PC-3 (cell line): ENCODE data around the gene OSBPL6. TPM values are rescaled to one million over a fixed set of nuclear protein-coding genes. Genes with fewer than 3 reads are reported as not detected.

Source experiments
- ATAC-seq: fragments of 200-7000 bp; cut with Tn5 transposase; 2 replicates; pipeline ENCODE4 v1.9.1; 2020; ENCODE audit warnings: mild to moderate bottlenecking, moderate library complexity
- BruUV-seq: library from RNA; stranded (reverse); fragments of 400-500 nt; replicated peaks from 2 replicates; lab custom pipeline; 2021; lab: Mats Ljungman, UMichigan
- CTCF ChIA-PET: fragments of 300-600 bp; sonication (Branson Sonifier 250); formaldehyde crosslinking; loops from one replicate; lab custom pipeline; 2022; ENCODE audit warnings: antibody characterized with exemption; lab: Charles Lee
- POLR2A ChIA-PET: fragments of 300-600 bp; sonication (Branson Sonifier 250); formaldehyde crosslinking; loops from one replicate; lab custom pipeline; 2022; ENCODE audit warnings: antibody characterized with exemption; ENCODE audit not compliant: unreplicated experiment; lab: Charles Lee
- DNase-seq: peaks from one replicate; pipeline ENCODE4 v3.0.0-alpha.2; 2015
- H2AFZ ChIP-seq: fragments of 300-600 bp; sonication (generic); 2 replicates; pipeline ENCODE4 v1.6.0; 2016; ENCODE audit warnings: antibody characterized with exemption, low read length
- H3F3A ChIP-seq: fragments of 300-600 bp; sonication (generic); one replicate; pipeline ENCODE4 v1.6.0; 2017; ENCODE audit warnings: antibody characterized with exemption, low read length, control low read depth, mild to moderate bottlenecking; ENCODE audit not compliant: unreplicated experiment
- H3K27ac ChIP-seq: fragments of 300-600 bp; sonication (generic); 2 replicates; pipeline ENCODE4 v1.5.1; 2016; ENCODE audit warnings: mild to moderate bottlenecking, low read length
- H3K27me3 ChIP-seq: fragments of 300-600 bp; sonication (generic); 2 replicates; pipeline ENCODE4 v1.6.1; 2016; ENCODE audit warnings: low read length, mixed read lengths
- H3K36me3 ChIP-seq: fragments of 300-600 bp; sonication (generic); 2 replicates; pipeline ENCODE4 v1.6.1; 2016; ENCODE audit warnings: low read depth, mixed run types, low read length, mixed read lengths
- H3K4me1 ChIP-seq: fragments of 300-600 bp; sonication (generic); 2 replicates; pipeline ENCODE4 v1.5.1; 2016; ENCODE audit warnings: low read length; ENCODE audit not compliant: insufficient read depth
- H3K4me2 ChIP-seq: fragments of 300-600 bp; sonication (generic); 2 replicates; pipeline ENCODE4 v1.6.0; 2016; ENCODE audit warnings: low read length
- H3K4me3 ChIP-seq: fragments of 300-600 bp; sonication (generic); 2 replicates; pipeline ENCODE4 v1.5.1; 2016; ENCODE audit warnings: mild to moderate bottlenecking, low read length, mixed read lengths
- H3K79me2 ChIP-seq: fragments of 300-600 bp; sonication (generic); 2 replicates; pipeline ENCODE4 v1.6.1; 2017; ENCODE audit warnings: low read length, mixed read lengths
- H3K9ac ChIP-seq: fragments of 300-600 bp; sonication (generic); 2 replicates; pipeline ENCODE4 v1.6.0; 2016; ENCODE audit warnings: mild to moderate bottlenecking, low read length
- H3K9me2 ChIP-seq: fragments of 300-600 bp; sonication (generic); replicated peaks from 2 replicates; pipeline ENCODE4 v1.6.1; 2016; ENCODE audit warnings: mixed run types, low read length, mixed read lengths
- H3K9me3 ChIP-seq: fragments of 300-600 bp; sonication (generic); 2 replicates; pipeline ENCODE4 v1.6.1; 2016; ENCODE audit warnings: low read length, mixed read lengths
- H4K20me1 ChIP-seq: fragments of 300-600 bp; sonication (generic); 2 replicates; pipeline ENCODE4 v1.6.1; 2016; ENCODE audit warnings: low read length, mixed read lengths
- EZH2 ChIP-seq: fragments of 300-600 bp; sonication (generic); IDR thresholded peaks from one replicate; pipeline ENCODE4 v1.6.1; 2017; ENCODE audit warnings: antibody characterized with exemption, mild to moderate bottlenecking, low read length; ENCODE audit not compliant: unreplicated experiment
- EZH2phosphoT487 ChIP-seq: fragments of 300-600 bp; sonication (generic); IDR thresholded peaks from 2 replicates; pipeline ENCODE4 v1.6.1; 2018; ENCODE audit warnings: mild to moderate bottlenecking, antibody characterized with exemption, low read length, borderline replicate concordance
- intact Hi-C: fragments of 100-400 bp; cut with micrococcal nuclease; formaldehyde crosslinking; loops from 2 replicates; pipeline ENCODE4 v1.9.0; 2023
- total RNA-seq: library from RNA; depleted of rRNA; stranded (reverse); fragments of >200 nt; gene quantifications from 2 replicates; pipeline ENCODE4 v1.2.3, GENCODE V29; 2014
- TF ChIP-seq, protein P1 (sequence below): fragments of 300-600 bp; sonication (generic); conservative IDR thresholded peaks from 2 replicates; pipeline ENCODE4 v1.5.1; 2017; ENCODE audit warnings: antibody characterized with exemption, low read depth, mild to moderate bottlenecking, low read length

The OSBPL6 gene
- total RNA-seq, 1 experiment from 2014 or later = 4.0 TPM

DNA sequence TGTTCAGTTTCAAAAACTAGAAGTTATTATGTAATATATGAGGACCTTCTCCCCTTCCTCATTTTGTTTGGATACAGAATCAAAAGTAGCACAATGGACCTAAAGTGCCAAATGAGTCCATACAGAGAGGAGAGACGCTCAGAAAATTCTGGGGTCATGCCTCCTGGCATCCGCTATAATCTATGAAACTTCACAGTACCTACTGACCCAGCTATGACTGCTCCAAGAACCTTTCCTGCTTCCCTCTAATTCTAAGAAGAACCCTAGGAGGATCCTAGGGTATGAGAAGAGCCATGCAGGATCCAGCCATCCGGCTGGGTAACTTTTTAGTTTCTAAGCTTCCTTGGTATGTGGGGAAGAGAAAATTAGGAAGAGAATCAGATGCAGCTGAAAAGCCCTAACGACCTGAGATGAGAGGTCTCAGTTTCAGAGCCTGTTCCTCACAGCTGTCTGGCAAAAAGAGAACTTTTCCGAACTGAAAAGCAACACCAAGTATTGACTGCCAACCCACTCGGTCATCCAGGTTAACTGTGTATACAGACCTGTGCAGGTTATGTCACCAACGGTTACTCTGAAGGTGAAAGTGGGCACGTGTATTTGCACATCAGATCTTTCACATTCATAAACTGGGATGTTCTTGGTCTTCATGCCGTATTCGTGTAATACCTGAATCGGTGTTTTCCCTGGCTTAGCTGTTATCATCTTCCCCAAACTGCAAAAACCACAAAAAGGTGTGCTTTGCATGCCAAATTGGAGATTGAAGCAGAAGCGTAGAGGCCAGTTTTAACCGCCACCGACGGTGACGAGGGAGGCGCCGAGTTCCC, 255.6 kb downstream of the OSBPL6 start:
- Histone ChIP-seq H3K27ac (peak overlapping the region; percentile 85), H3K36me3 (peaks cover 16% of the 10 kb centered on the region), H3K9ac (peak overlapping the region; percentile 97), H3F3A (no peaks in the 10 kb centered on the region), H2AFZ (peak overlapping the region; percentile 94), H3K9me2 (no peaks in the 10 kb centered on the region), H3K4me3 (peak overlapping the region; percentile 93), H3K79me2 (peaks cover 32% of the 10 kb centered on the region), H3K4me1 (peaks cover 19% of the 10 kb centered on the region), H3K9me3 (no peaks in the 10 kb centered on the region), H3K27me3 (no peaks in the 10 kb centered on the region), H3K4me2 (peak overlapping the region; percentile 84), H4K20me1 (peaks cover 16% of the 10 kb centered on the region; the same call in 1 of the 2 replicates)
- ChIA-PET POLR2A (interaction anchor here (0.6 kb wide), 1 partner anchor 61 kb away, joined by 3 read pairs; no protein-coding TSS in a partner anchor), CTCF (interaction anchor here (1.1 kb wide), 1 partner anchor 36 kb away, joined by 3 read pairs; no protein-coding TSS in a partner anchor)
- TF ChIP-seq, protein P1, sequence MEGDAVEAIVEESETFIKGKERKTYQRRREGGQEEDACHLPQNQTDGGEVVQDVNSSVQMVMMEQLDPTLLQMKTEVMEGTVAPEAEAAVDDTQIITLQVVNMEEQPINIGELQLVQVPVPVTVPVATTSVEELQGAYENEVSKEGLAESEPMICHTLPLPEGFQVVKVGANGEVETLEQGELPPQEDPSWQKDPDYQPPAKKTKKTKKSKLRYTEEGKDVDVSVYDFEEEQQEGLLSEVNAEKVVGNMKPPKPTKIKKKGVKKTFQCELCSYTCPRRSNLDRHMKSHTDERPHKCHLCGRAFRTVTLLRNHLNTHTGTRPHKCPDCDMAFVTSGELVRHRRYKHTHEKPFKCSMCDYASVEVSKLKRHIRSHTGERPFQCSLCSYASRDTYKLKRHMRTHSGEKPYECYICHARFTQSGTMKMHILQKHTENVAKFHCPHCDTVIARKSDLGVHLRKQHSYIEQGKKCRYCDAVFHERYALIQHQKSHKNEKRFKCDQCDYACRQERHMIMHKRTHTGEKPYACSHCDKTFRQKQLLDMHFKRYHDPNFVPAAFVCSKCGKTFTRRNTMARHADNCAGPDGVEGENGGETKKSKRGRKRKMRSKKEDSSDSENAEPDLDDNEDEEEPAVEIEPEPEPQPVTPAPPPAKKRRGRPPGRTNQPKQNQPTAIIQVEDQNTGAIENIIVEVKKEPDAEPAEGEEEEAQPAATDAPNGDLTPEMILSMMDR = no peak
- TF ChIP-seq EZH2 (no peak), EZH2phosphoT487 (no peak)
- intact Hi-C loops = no loop called here
- ATAC-seq (no peak), DNase-seq (no peak)
- TSS peak; percentile 58 for BruUV-seq

DNA sequence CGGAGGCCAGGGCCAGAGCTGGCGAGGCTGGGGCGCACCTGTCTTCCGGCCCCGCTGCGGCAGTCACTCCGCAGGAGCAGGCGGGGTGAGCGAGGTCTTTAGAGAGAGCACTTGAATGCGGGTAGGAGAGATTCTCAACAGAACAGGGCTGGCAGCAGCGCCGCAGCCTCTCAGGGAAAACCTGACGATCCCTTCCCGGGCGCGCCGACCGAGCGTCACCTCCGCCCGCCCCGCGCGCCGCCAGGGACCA, 256.1 kb downstream of the OSBPL6 start:
- Histone ChIP-seq H3K9me2 (no peaks in the 10 kb centered on the region), H3F3A (no peaks in the 10 kb centered on the region), H3K9me3 (no peaks in the 10 kb centered on the region), H3K4me2 (peak overlapping the region; percentile 84), H3K36me3 (peaks cover 12% of the 10 kb centered on the region), H4K20me1 (peaks cover 16% of the 10 kb centered on the region; the same call in 1 of the 2 replicates), H3K79me2 (peaks cover 32% of the 10 kb centered on the region), H3K9ac (peak overlapping the region; percentile 97), H2AFZ (peak overlapping the region; percentile 94), H3K4me3 (peak overlapping the region; percentile 93), H3K27me3 (no peaks in the 10 kb centered on the region), H3K4me1 (peaks cover 19% of the 10 kb centered on the region), H3K27ac (peak overlapping the region; percentile 85)
- CTCF ChIA-PET = interaction anchor here (1.1 kb wide), 1 partner anchor 37 kb away, joined by 3 read pairs; no protein-coding TSS in a partner anchor
- TF ChIP-seq, protein P1 = no peak
- TF ChIP-seq EZH2 (no peak), EZH2phosphoT487 (no peak)
- POLR2A ChIA-PET = interaction anchor here (0.6 to 1.0 kb wide), 3 partner anchors 12 to 61 kb away, joined by 3 to 5 read pairs (median 5); no protein-coding TSS in a partner anchor
- intact Hi-C loops = no loop called here
- ATAC-seq (no peak), DNase-seq (no peak)
- no TSS peak for BruUV-seq
